ENCODE measurements around the gene KLHL26.
A peak's percentile ranks its signal among the peaks of the same experiment; 100 is the strongest.
"Not testable (repeated sequence)": the region's sequence is repeated elsewhere in the genome, so short reads cannot be mapped to it uniquely, and the experiment has no call there.

Gene KLHL26

GRCh38 chr19:18636969-18637629, at the start of gene KLHL26:
Gene KLHL26, plus strand, starts transcription at chr19:18637028. Its CDS starts 27 bp downstream, at chr19:18637055.
- DNase-seq (ENCODE audit: low read depth in 4 of 4, low spot score in 1 of 4) = no peak

- DNase-seq (ENCODE audit: low read depth in 4 of 4, low spot score in 1 of 4) = no peak
Measured at GRCh38 chr19:18587561-18587960, 49.3 kb upstream of the KLHL26 start.

- peak in 1 of 4 experiments; percentile 20 for DNase-seq (ENCODE audit: low read depth in 4 of 4, low spot score in 1 of 4)
Measured at GRCh38 chr19:18587962-18588610, 48.7 kb upstream of the KLHL26 start.

- peak; percentile 66 to 90 (median 84) for DNase-seq (ENCODE audit: low read depth in 4 of 4, low spot score in 1 of 4)
Measured at GRCh38 chr19:18588611-18589379, 48.0 kb upstream of the KLHL26 start, which contains the start of gene REX1BD. Gene REX1BD, plus strand, starts transcription at chr19:18588798. Its CDS starts 4 bp downstream, at chr19:18588802.

GRCh38 chr19:18589380-18590272, 47.2 kb upstream of the KLHL26 start:
- DNase-seq (ENCODE audit: low read depth in 4 of 4, low spot score in 1 of 4) = peak in 2 of 4 experiments; percentile 31 to 48

GRCh38 chr19:18590273-18591272, 46.3 kb upstream of the KLHL26 start:
- no peak for DNase-seq (ENCODE audit: low read depth in 4 of 4, low spot score in 1 of 4)

GRCh38 chr19:18591735-18592385, 45.0 kb upstream of the KLHL26 start:
- DNase-seq (ENCODE audit: low read depth in 4 of 4, low spot score in 1 of 4) = no peak

- not testable (repeated sequence) for DNase-seq (ENCODE audit: low read depth in 4 of 4, low spot score in 1 of 4)
Measured at GRCh38 chr19:18592732-18593131, 44.1 kb upstream of the KLHL26 start.

- DNase-seq (ENCODE audit: low read depth in 4 of 4, low spot score in 1 of 4) = no peak
Measured at GRCh38 chr19:18593367-18594095, 43.3 kb upstream of the KLHL26 start.

- peak; percentile 44 to 68 (median 65) for DNase-seq (ENCODE audit: low read depth in 4 of 4, low spot score in 1 of 4)
Measured at GRCh38 chr19:18594096-18594823, 42.6 kb upstream of the KLHL26 start.

- DNase-seq (ENCODE audit: low read depth in 4 of 4, low spot score in 1 of 4) = no peak
Measured at GRCh38 chr19:18594824-18595373, 41.9 kb upstream of the KLHL26 start.

- DNase-seq (ENCODE audit: low read depth in 4 of 4, low spot score in 1 of 4) = no peak
Measured at GRCh38 chr19:18595475-18595874, 41.4 kb upstream of the KLHL26 start.

- DNase-seq (ENCODE audit: low read depth in 4 of 4, low spot score in 1 of 4) = no peak
Measured at GRCh38 chr19:18596752-18597157, 40.1 kb upstream of the KLHL26 start.

GRCh38 chr19:18597809-18598660, 38.8 kb upstream of the KLHL26 start:
- DNase-seq (ENCODE audit: low read depth in 4 of 4, low spot score in 1 of 4) = no peak

- DNase-seq (ENCODE audit: low read depth in 4 of 4, low spot score in 1 of 4) = no peak
Measured at GRCh38 chr19:18599485-18599884, 37.3 kb upstream of the KLHL26 start.

- not testable (repeated sequence) for DNase-seq (ENCODE audit: low read depth in 4 of 4, low spot score in 1 of 4)
Measured at GRCh38 chr19:18600692-18601397, 36.0 kb upstream of the KLHL26 start.
